HEK293 (cell line): ENCODE data around the gene SKIC3.

Experiments used
- CTCF ChIA-PET: fragments of 350-600 bp; formaldehyde crosslinking; extraction: SDS; loops from one replicate; lab custom pipeline; 2021; ENCODE audit warnings: antibody characterized with exemption; lab: Yijun Ruan, JAX
- POLR2A ChIA-PET: fragments of 300-600 bp; formaldehyde crosslinking; extraction: SDS; loops from one replicate; lab custom pipeline; 2020; ENCODE audit warnings: antibody characterized with exemption, inconsistent platforms; lab: Yijun Ruan, JAX
- H3K27ac ChIP-seq: fragments of 200-500 bp; sonication (Bioruptor generic); 2 replicates; pipeline ENCODE4 v1.5.1; 2014; ENCODE audit warnings: low read depth, low read length, control low read depth, inconsistent platforms; ENCODE audit errors: extremely low read depth
- H3K36me3 ChIP-seq, 2 experiments: fragments of 200-500 bp in 1 of 2; sonication (Bioruptor generic) in 1 of 2; 1 replicate in 1 of 2; 2 replicates in 1 of 2; pipeline ENCODE4 v1.5.1; 2014 to 2017; ENCODE audit warnings: inconsistent platforms in 2 of 2, low read length in 2 of 2; ENCODE audit not compliant: control insufficient read depth in 2 of 2, insufficient read depth in 1 of 2
- H3K4me1 ChIP-seq: fragments of 200-500 bp; sonication (Bioruptor generic); 2 replicates; pipeline ENCODE4 v1.5.1; 2014; ENCODE audit warnings: mild to moderate bottlenecking, low read length, inconsistent platforms; ENCODE audit not compliant: control insufficient read depth, insufficient read depth
- H3K4me3 ChIP-seq: 2 replicates; pipeline ENCODE4 v1.5.1; 2011; ENCODE audit warnings: low read depth, mild to moderate bottlenecking, control low read depth, low read length, moderate library complexity
- H3K9me3 ChIP-seq: fragments of 200-500 bp; sonication (Bioruptor generic); 2 replicates; pipeline ENCODE4 v1.5.1; 2014; ENCODE audit warnings: low read depth, low read length, inconsistent platforms; ENCODE audit not compliant: control insufficient read depth, insufficient read depth
- BCL11B ChIP-seq: fragments of 450-650 bp; formaldehyde crosslinking; IDR thresholded peaks from 2 replicates; pipeline ENCODE4 v1.5.1; 2016; ENCODE audit warnings: low read depth, missing biosample characterization, missing genetic modification characterization
- FEZF1 ChIP-seq: fragments of 450-650 bp; formaldehyde crosslinking; IDR thresholded peaks from 2 replicates; pipeline ENCODE4 v1.5.1; 2016; ENCODE audit warnings: missing biosample characterization, missing genetic modification characterization
- KLF1 ChIP-seq: fragments of 450-650 bp; formaldehyde crosslinking; IDR thresholded peaks from 2 replicates; pipeline ENCODE4 v1.5.1; 2016; ENCODE audit warnings: missing biosample characterization, missing genetic modification characterization
- KLF7 ChIP-seq: fragments of 450-650 bp; formaldehyde crosslinking; IDR thresholded peaks from 2 replicates; pipeline ENCODE4 v1.5.1; 2016; ENCODE audit warnings: missing biosample characterization, missing genetic modification characterization, borderline replicate concordance
- PRDM1 ChIP-seq: fragments of 450-650 bp; formaldehyde crosslinking; IDR thresholded peaks from 2 replicates; pipeline ENCODE4; 2016; ENCODE audit warnings: missing biosample characterization, missing genetic modification characterization
- REPIN1 ChIP-seq: fragments of 450-650 bp; formaldehyde crosslinking; IDR thresholded peaks from 2 replicates; pipeline ENCODE4 v1.5.1; 2017; ENCODE audit warnings: missing biosample characterization, missing genetic modification characterization, low read depth
- SP7 ChIP-seq: fragments of 450-650 bp; formaldehyde crosslinking; IDR thresholded peaks from 2 replicates; pipeline ENCODE4 v1.5.1; 2016; ENCODE audit warnings: missing biosample characterization, missing genetic modification characterization
- WT1 ChIP-seq: fragments of 450-650 bp; formaldehyde crosslinking; IDR thresholded peaks from 2 replicates; pipeline ENCODE4 v1.5.1; 2016; ENCODE audit warnings: missing biosample characterization, missing genetic modification characterization
- ZNF112 ChIP-seq: fragments of 450-650 bp; formaldehyde crosslinking; IDR thresholded peaks from 2 replicates; pipeline ENCODE4 v1.5.0; 2017; ENCODE audit warnings: missing biosample characterization, missing genetic modification characterization
- ZNF132 ChIP-seq: fragments of 450-650 bp; formaldehyde crosslinking; IDR thresholded peaks from 2 replicates; pipeline ENCODE4 v1.5.1; 2017; ENCODE audit warnings: missing biosample characterization, missing genetic modification characterization, borderline replicate concordance
- ZNF155 ChIP-seq: fragments of 450-650 bp; formaldehyde crosslinking; IDR thresholded peaks from 2 replicates; pipeline ENCODE4 v1.5.1; 2016; ENCODE audit warnings: missing biosample characterization, missing genetic modification characterization
- ZNF16 ChIP-seq: fragments of 450-650 bp; formaldehyde crosslinking; IDR thresholded peaks from 2 replicates; pipeline ENCODE4 v1.5.1; 2016; ENCODE audit warnings: low read depth, missing biosample characterization, missing genetic modification characterization
- ZNF174 ChIP-seq: fragments of 450-650 bp; formaldehyde crosslinking; IDR thresholded peaks from 2 replicates; pipeline ENCODE4 v1.5.0; 2017; ENCODE audit warnings: missing biosample characterization, mild to moderate bottlenecking, missing genetic modification characterization
- ZNF19 ChIP-seq: fragments of 450-650 bp; formaldehyde crosslinking; IDR thresholded peaks from 2 replicates; pipeline ENCODE4; 2016; ENCODE audit warnings: missing biosample characterization, missing genetic modification characterization, low read depth
- ZNF202 ChIP-seq: fragments of 450-650 bp; formaldehyde crosslinking; IDR thresholded peaks from 2 replicates; pipeline ENCODE4 v1.5.1; 2016; ENCODE audit warnings: missing biosample characterization, missing genetic modification characterization, borderline replicate concordance
- ZNF23 ChIP-seq: fragments of 450-650 bp; formaldehyde crosslinking; IDR thresholded peaks from 2 replicates; pipeline ENCODE4 v1.5.1; 2016; ENCODE audit warnings: missing biosample characterization, missing genetic modification characterization, borderline replicate concordance
- ZNF239 ChIP-seq: fragments of 450-650 bp; formaldehyde crosslinking; IDR thresholded peaks from 2 replicates; pipeline ENCODE4 v1.5.1; 2016; ENCODE audit warnings: missing biosample characterization, missing genetic modification characterization
- ZNF248 ChIP-seq: fragments of 450-650 bp; formaldehyde crosslinking; IDR thresholded peaks from 2 replicates; pipeline ENCODE4 v1.5.1; 2017; ENCODE audit warnings: missing biosample characterization, missing genetic modification characterization
- ZNF302 ChIP-seq: fragments of 450-650 bp; formaldehyde crosslinking; IDR thresholded peaks from 2 replicates; pipeline ENCODE4 v1.5.1; 2016; ENCODE audit warnings: missing biosample characterization, missing genetic modification characterization, low read depth
- ZNF366 ChIP-seq: fragments of 450-650 bp; formaldehyde crosslinking; conservative IDR thresholded peaks from 2 replicates; pipeline ENCODE4 v1.5.1; 2016; ENCODE audit warnings: missing biosample characterization, missing genetic modification characterization
- ZNF391 ChIP-seq: fragments of 450-650 bp; formaldehyde crosslinking; IDR thresholded peaks from 2 replicates; pipeline ENCODE4 v1.5.1; 2016; ENCODE audit warnings: low read depth, missing biosample characterization, missing genetic modification characterization, borderline replicate concordance
- ZNF394 ChIP-seq: fragments of 450-650 bp; formaldehyde crosslinking; IDR thresholded peaks from 2 replicates; pipeline ENCODE4 v1.5.1; 2016; ENCODE audit warnings: missing biosample characterization, missing genetic modification characterization, mild to moderate bottlenecking, moderate library complexity, borderline replicate concordance
- ZNF404 ChIP-seq: fragments of 450-650 bp; formaldehyde crosslinking; IDR thresholded peaks from 2 replicates; pipeline ENCODE4 v1.5.1; 2017; ENCODE audit warnings: missing biosample characterization, missing genetic modification characterization
- ZNF423 ChIP-seq: fragments of 450-650 bp; formaldehyde crosslinking; IDR thresholded peaks from 2 replicates; pipeline ENCODE4 v1.5.1; 2016; ENCODE audit warnings: missing biosample characterization, missing genetic modification characterization
- ZNF560 ChIP-seq: fragments of 450-650 bp; formaldehyde crosslinking; IDR thresholded peaks from 2 replicates; pipeline ENCODE4 v1.5.1; 2017; ENCODE audit warnings: missing biosample characterization, missing genetic modification characterization, borderline replicate concordance
- ZNF623 ChIP-seq: fragments of 450-650 bp; formaldehyde crosslinking; IDR thresholded peaks from 2 replicates; pipeline ENCODE4 v1.5.1; 2016; ENCODE audit warnings: missing biosample characterization, missing genetic modification characterization
- ZNF654 ChIP-seq: fragments of 450-650 bp; formaldehyde crosslinking; IDR thresholded peaks from 2 replicates; pipeline ENCODE4 v1.5.1; 2016; ENCODE audit warnings: low read depth, missing biosample characterization, missing genetic modification characterization
- ZNF791 ChIP-seq: fragments of 450-650 bp; formaldehyde crosslinking; IDR thresholded peaks from 2 replicates; pipeline ENCODE4 v1.5.1; 2016; ENCODE audit warnings: missing biosample characterization, missing genetic modification characterization
- TF ChIP-seq, protein P1 (sequence below): fragments of 450-650 bp; formaldehyde crosslinking; IDR thresholded peaks from 2 replicates; pipeline ENCODE4 v1.5.1; 2017; ENCODE audit warnings: missing biosample characterization, missing genetic modification characterization
- TF ChIP-seq, protein P2 (sequence below): fragments of 450-650 bp; formaldehyde crosslinking; IDR thresholded peaks from 2 replicates; pipeline ENCODE4 v1.5.1; 2016; ENCODE audit warnings: missing biosample characterization, missing genetic modification characterization
- TF ChIP-seq, protein P3 (sequence below): fragments of 450-650 bp; formaldehyde crosslinking; IDR thresholded peaks from 2 replicates; pipeline ENCODE4 v1.5.1; 2016; ENCODE audit warnings: missing biosample characterization, missing genetic modification characterization

Gene SKIC3

DNA sequence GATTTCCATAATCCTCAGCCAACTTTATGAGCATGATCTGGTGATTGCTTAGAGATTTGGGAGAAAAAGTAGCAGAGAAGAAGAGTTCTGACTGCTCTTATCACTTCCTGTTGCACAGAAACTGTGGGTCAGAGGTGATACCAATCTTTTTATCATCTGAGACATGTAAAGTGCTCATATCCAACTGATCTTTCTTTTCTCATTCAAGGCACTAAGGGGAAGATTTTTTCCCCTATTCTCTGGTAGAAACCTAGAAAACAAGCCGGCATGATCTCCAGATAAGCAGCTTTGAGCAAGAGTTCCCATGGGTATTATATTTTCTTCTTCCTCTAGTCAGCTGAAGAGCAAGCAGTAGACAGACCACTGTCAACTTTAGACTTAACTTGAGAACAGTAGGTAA lies 36.1 kb upstream of the SKIC3 start:
- H3K27ac ChIP-seq = no peak overlapping the region

DNA sequence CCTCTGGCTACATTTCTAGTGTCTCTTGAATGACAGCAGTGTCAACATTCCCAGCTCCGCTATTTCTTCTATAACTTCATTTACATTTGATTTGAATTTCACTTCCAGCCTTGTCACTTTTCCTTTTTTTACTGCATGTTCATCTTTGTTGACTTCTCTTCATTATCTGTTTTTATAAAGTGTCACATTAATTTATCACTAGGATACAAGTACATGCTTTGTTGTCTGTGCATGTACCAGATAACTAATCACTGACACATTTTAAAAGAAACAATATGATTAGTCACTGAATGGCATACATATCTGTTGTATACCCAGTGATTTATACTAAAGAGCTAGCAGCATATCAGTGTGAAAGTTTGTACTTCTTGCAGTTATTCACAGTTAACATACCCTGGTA lies 29.2 kb upstream of the SKIC3 start:
- no peaks in the 10 kb centered on the region for H3K4me1 ChIP-seq
- ChIA-PET CTCF (no interaction called here), POLR2A (no interaction called here)
- no peak overlapping the region for H3K27ac ChIP-seq
- no peaks in the 10 kb centered on the region for H3K9me3 ChIP-seq
- peaks cover 0 to 3% of the 10 kb centered on the region in 2 experiments; a peak in 1 of 3 replicates for H3K36me3 ChIP-seq
- no peak overlapping the region for H3K4me3 ChIP-seq
- TF ChIP-seq ZNF394 (tag by site-specific recombination) = no peak
- TF ChIP-seq, protein P1, sequence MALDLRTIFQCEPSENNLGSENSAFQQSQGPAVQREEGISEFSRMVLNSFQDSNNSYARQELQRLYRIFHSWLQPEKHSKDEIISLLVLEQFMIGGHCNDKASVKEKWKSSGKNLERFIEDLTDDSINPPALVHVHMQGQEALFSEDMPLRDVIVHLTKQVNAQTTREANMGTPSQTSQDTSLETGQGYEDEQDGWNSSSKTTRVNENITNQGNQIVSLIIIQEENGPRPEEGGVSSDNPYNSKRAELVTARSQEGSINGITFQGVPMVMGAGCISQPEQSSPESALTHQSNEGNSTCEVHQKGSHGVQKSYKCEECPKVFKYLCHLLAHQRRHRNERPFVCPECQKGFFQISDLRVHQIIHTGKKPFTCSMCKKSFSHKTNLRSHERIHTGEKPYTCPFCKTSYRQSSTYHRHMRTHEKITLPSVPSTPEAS = no peak
- no peak for TF ChIP-seq ZNF174
- no peak for TF ChIP-seq ZNF239 (tag by site-specific recombination)

More for the DNA sequence above, 36.1 kb upstream of the SKIC3 start:
- TF ChIP-seq ZNF19 (no peak), ZNF16 (no peak), SP7 (tag by site-specific recombination) (no peak), ZNF791 (tag by site-specific recombination) (no peak), BCL11B (tag by site-specific recombination) (no peak), ZNF202 (no peak), ZNF155 (tag by site-specific recombination) (no peak), ZNF560 (tag by site-specific recombination) (no peak), FEZF1 (tag by site-specific recombination) (no peak), KLF1 (tag by site-specific recombination) (no peak), ZNF302 (no peak), WT1 (tag by site-specific recombination) (no peak), ZNF132 (tag by site-specific recombination) (no peak), ZNF654 (no peak), KLF7 (tag by site-specific recombination) (no peak), ZNF112 (tag by site-specific recombination) (no peak), ZNF623 (tag by site-specific recombination) (no peak), ZNF404 (tag by site-specific recombination) (no peak), REPIN1 (no peak)
- Histone ChIP-seq H3K4me1 (no peaks in the 10 kb centered on the region), H3K9me3 (no peaks in the 10 kb centered on the region), H3K4me3 (no peak overlapping the region), H3K36me3 (peaks cover 0 to 4% of the 10 kb centered on the region in 2 experiments; a peak in 1 of 3 replicates)
- ChIA-PET CTCF (no interaction called here), POLR2A (no interaction called here)

DNA sequence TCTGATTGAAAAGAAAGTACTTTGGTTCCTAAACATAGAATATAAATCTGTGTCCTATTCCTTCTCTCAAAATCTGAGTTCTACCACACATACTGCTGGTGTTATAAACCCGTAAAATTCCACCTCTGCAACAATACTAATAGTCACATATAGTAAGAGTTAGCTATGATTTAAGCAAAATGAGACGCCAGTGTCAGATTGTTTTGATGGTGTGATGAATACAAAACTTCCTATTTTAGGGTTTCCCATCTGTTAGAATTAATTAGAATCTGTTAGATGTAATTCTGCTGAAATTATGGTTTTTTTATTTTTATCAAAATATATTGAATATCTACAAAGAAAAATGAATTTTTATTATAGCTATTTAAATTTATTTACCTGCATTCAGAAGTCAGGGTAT lies 26.8 kb upstream of the SKIC3 start:
- no peaks in the 10 kb centered on the region for H3K9me3 ChIP-seq
- H3K4me1 ChIP-seq = no peaks in the 10 kb centered on the region
- H3K36me3 ChIP-seq = peaks cover 0 to 3% of the 10 kb centered on the region in 2 experiments; a peak in 1 of 3 replicates
- CTCF ChIA-PET = interaction anchor here (0.6 kb wide), 1 partner anchor 10 kb away, joined by 4 read pairs; no protein-coding TSS in a partner anchor
- no peak overlapping the region for H3K27ac ChIP-seq
- POLR2A ChIA-PET = no interaction called here
- H3K4me3 ChIP-seq = no peak overlapping the region
- TF ChIP-seq ZNF391 (no peak), ZNF248 (tag by site-specific recombination) (no peak), ZNF23 (tag by site-specific recombination) (no peak), ZNF366 (tag by site-specific recombination) (no peak), PRDM1 (tag by site-specific recombination) (no peak), ZNF423 (no peak)
- TF ChIP-seq, protein P2, sequence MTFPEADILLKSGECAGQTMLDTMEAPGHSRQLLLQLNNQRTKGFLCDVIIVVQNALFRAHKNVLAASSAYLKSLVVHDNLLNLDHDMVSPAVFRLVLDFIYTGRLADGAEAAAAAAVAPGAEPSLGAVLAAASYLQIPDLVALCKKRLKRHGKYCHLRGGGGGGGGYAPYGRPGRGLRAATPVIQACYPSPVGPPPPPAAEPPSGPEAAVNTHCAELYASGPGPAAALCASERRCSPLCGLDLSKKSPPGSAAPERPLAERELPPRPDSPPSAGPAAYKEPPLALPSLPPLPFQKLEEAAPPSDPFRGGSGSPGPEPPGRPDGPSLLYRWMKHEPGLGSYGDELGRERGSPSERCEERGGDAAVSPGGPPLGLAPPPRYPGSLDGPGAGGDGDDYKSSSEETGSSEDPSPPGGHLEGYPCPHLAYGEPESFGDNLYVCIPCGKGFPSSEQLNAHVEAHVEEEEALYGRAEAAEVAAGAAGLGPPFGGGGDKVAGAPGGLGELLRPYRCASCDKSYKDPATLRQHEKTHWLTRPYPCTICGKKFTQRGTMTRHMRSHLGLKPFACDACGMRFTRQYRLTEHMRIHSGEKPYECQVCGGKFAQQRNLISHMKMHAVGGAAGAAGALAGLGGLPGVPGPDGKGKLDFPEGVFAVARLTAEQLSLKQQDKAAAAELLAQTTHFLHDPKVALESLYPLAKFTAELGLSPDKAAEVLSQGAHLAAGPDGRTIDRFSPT = no peak
- TF ChIP-seq, protein P3, sequence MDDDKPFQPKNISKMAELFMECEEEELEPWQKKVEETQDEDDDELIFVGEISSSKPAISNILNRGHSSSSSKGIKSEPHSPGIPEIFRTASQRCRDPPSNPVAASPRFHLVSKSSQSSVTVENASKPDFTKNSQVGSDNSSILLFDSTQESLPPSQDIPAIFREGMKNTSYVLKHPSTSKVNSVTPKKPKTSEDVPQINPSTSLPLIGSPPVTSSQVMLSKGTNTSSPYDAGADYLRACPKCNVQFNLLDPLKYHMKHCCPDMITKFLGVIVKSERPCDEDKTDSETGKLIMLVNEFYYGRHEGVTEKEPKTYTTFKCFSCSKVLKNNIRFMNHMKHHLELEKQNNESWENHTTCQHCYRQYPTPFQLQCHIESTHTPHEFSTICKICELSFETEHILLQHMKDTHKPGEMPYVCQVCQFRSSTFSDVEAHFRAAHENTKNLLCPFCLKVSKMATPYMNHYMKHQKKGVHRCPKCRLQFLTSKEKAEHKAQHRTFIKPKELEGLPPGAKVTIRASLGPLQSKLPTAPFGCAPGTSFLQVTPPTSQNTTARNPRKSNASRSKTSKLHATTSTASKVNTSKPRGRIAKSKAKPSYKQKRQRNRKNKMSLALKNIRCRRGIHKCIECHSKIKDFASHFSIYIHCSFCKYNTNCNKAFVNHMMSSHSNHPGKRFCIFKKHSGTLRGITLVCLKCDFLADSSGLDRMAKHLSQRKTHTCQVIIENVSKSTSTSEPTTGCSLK (tag by site-specific recombination) = no peak
